ENCODE measurements around the gene NR1H4. TPM values are rescaled to one million over a fixed set of nuclear protein-coding genes. Genes with fewer than 3 reads are reported as not detected.

Gene NR1H4
- total and polyA plus RNA-seq, 9 of the 15 experiments (the other 6 are each of a cell fraction or from before 2014, with no cell fraction given) = 0.03 TPM; not detected in 8

DNA sequence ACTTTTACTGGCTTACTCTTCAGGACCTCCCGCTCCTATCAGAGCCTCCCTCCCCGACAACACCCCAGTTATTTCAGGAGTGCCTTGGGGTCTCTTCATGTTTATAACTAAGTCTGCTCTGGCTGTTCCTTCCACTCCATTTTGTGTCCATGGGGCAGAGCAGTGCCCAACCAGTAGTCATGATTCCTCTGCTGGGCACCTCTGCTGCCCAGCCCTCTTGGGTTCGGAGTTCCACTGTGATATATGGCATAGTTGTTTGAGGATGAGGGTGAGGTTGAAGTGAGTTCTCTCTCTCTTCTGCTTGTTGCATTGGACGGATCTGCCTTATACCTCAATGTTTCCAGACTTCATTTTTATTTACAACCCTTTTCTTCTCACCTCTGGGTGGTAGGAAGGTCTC lies 17.4 kb downstream of the NR1H4 start (continued):
- no peak for TF ChIP-seq ETS1 (conservative IDR thresholded peaks at IDR 0.05; ENCODE audit: control insufficient read depth, low read depth, low read length)
- no peak for TF ChIP-seq E2F5 (CRISPR knock-in tag; IDR thresholded peaks at IDR 0.05)
- no peak for TF ChIP-seq ZNF311 (CRISPR knock-in tag; IDR thresholded peaks at IDR 0.05)
- TF ChIP-seq HDAC8 (tag; IDR thresholded peaks at IDR 0.05) = no peak

DNA sequence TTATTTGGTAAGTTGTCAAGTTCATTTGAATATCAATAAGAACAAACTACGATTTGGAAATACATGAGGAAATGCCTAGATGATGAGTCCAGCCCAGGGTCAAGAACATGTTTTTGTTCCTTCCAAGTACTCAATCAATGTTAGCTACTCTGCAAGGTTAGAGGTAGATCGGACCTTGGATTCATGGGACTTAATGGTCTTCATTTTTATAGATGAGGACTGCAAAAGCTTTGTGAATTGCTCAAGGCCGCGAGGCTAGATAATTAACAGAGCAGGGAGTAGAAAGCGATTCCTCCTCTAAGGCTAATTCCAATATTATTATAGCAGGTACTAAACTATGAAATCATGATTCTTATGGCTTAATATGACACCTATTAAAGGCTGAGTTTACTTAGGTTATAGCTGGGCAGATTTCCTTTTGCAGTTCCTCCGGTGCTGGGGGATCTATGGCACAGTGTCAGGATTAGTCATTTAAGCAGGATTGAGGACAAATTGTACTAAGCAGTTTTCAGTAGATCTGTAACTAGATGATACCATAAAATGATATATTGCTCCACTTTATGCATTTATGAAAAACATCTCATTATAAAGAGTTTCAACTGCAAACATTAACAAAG lies 19.8 kb downstream of the NR1H4 start:
- FAIRE-seq (no peak), DNase-seq (ENCODE audit: extremely low read depth in 1 of 4, low spot score in 3 of 4) (no peak)
- H3K36me3 ChIP-seq (ENCODE audit: control insufficient read depth, insufficient read depth, low read length) = no peaks in the 10 kb centered on the region
- TF ChIP-seq, protein P1, sequence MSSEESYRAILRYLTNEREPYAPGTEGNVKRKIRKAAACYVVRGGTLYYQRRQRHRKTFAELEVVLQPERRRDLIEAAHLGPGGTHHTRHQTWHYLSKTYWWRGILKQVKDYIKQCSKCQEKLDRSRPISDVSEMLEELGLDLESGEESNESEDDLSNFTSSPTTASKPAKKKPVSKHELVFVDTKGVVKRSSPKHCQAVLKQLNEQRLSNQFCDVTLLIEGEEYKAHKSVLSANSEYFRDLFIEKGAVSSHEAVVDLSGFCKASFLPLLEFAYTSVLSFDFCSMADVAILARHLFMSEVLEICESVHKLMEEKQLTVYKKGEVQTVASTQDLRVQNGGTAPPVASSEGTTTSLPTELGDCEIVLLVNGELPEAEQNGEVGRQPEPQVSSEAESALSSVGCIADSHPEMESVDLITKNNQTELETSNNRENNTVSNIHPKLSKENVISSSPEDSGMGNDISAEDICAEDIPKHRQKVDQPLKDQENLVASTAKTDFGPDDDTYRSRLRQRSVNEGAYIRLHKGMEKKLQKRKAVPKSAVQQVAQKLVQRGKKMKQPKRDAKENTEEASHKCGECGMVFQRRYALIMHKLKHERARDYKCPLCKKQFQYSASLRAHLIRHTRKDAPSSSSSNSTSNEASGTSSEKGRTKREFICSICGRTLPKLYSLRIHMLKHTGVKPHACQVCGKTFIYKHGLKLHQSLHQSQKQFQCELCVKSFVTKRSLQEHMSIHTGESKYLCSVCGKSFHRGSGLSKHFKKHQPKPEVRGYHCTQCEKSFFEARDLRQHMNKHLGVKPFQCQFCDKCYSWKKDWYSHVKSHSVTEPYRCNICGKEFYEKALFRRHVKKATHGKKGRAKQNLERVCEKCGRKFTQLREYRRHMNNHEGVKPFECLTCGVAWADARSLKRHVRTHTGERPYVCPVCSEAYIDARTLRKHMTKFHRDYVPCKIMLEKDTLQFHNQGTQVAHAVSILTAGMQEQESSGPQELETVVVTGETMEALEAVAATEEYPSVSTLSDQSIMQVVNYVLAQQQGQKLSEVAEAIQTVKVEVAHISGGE (CRISPR knock-in tag; IDR thresholded peaks at IDR 0.05) = no peak
- no peak for TF ChIP-seq ZNF717 (CRISPR knock-in tag; IDR thresholded peaks at IDR 0.05)
- no peak for TF ChIP-seq KLF13 (tag; IDR thresholded peaks at IDR 0.05; ENCODE audit: borderline replicate concordance, low read depth)
- no peak for TF ChIP-seq ATF1 (CRISPR knock-in tag; IDR thresholded peaks at IDR 0.05)
- no peak for TF ChIP-seq ATF1 (tag; IDR thresholded peaks at IDR 0.05)
- TF ChIP-seq FOSL1 (tag; conservative IDR thresholded peaks at IDR 0.05) = no peak
- no peak for TF ChIP-seq C11orf30 (IDR thresholded peaks at IDR 0.05; ENCODE audit: low read depth)
- no peak for TF ChIP-seq ZNF3 (CRISPR knock-in tag; IDR thresholded peaks at IDR 0.05)
- TF ChIP-seq MAFK (IDR thresholded peaks at IDR 0.05; ENCODE audit: low read length) = no peak
- TF ChIP-seq ETS2 (tag; IDR thresholded peaks at IDR 0.05; ENCODE audit: borderline replicate concordance, poor library complexity, severe bottlenecking) = no peak

More for the DNA sequence above, 19.8 kb downstream of the NR1H4 start:
- Histone ChIP-seq H3K9me3 (replicated peaks; ENCODE audit: control insufficient read depth, insufficient read depth, low read depth, low read length) (no peaks in the 10 kb centered on the region), H3K27ac (ENCODE audit: extremely low read depth, low read depth, low read length) (no peak overlapping the region), H3K27me3 (ENCODE audit: control insufficient read depth in 2 of 2, insufficient read depth in 2 of 2, low read length in 2 of 2) (peaks cover 0 to 10% of the 10 kb centered on the region in 2 experiments), H3K9ac (ENCODE audit: insufficient read depth in 1 of 2, low read depth in 2 of 2, low read length in 2 of 2) (no peak overlapping the region), H4K20me1 (replicated peaks; ENCODE audit: control insufficient read depth, insufficient read depth, low read length) (no peaks in the 10 kb centered on the region), H3K4me2 (ENCODE audit: insufficient read depth, low read length) (no peak overlapping the region), H2AFZ (ENCODE audit: low read depth, low read length) (no peak overlapping the region), H3K79me2 (ENCODE audit: control insufficient read depth, insufficient read depth, low read length) (no peaks in the 10 kb centered on the region), H3K4me1 (replicated peaks in 1 of 2; ENCODE audit: control insufficient read depth in 2 of 2, insufficient read depth in 2 of 2, low read length in 2 of 2) (no peaks in the 10 kb centered on the region), H3K9me1 (ENCODE audit: control insufficient read depth, insufficient read depth, low read length) (no peaks in the 10 kb centered on the region), H3K4me3 (no peak overlapping the region)
- WGBS (ENCODE audit: insufficient coverage, low coverage, missing lambda C conversion rate) = 1% methylated on average over 6 of the region's 6 CpGs
- ATAC-seq = no peak
- CTCF ChIA-PET (ENCODE audit: low intra/inter-chr PET ratio) = no interaction called here
- no TSS peak for BruUV-seq (replicated peaks)
- intact Hi-C loops (cut with micrococcal nuclease) (no loop called here), in situ Hi-C loops (cut with MboI) (no loop called here)
- POLR2A ChIA-PET = no interaction called here

Measured in K562 (cell line).